ENCODE results near the gene WWTR1. TPM values are rescaled to one million over a fixed set of nuclear protein-coding genes. Genes with fewer than 3 reads are reported as not detected.
A peak's percentile ranks its signal among the peaks of the same experiment; 100 is the strongest.

Gene WWTR1
- total RNA-seq, 6 experiments from 2014 or later, result 41.5 to 49.7 (median 45.5) TPM

- Mint-ChIP-seq H3K36me3 (ENCODE audit: low read depth) (peaks cover 33% of the 10 kb centered on the region), H3K27ac (peak overlapping the region; percentile 92), H3K4me1 (ENCODE audit: low read depth) (peaks cover 77% of the 10 kb centered on the region), H3K4me3 (peak overlapping the region; percentile 40), H3K27me3 (ENCODE audit: insufficient read depth) (peaks cover 3% of the 10 kb centered on the region; the same call in 1 of the 2 replicates), H3K9me3 (no peaks in the 10 kb centered on the region)
- TF ChIP-seq, protein P1, sequence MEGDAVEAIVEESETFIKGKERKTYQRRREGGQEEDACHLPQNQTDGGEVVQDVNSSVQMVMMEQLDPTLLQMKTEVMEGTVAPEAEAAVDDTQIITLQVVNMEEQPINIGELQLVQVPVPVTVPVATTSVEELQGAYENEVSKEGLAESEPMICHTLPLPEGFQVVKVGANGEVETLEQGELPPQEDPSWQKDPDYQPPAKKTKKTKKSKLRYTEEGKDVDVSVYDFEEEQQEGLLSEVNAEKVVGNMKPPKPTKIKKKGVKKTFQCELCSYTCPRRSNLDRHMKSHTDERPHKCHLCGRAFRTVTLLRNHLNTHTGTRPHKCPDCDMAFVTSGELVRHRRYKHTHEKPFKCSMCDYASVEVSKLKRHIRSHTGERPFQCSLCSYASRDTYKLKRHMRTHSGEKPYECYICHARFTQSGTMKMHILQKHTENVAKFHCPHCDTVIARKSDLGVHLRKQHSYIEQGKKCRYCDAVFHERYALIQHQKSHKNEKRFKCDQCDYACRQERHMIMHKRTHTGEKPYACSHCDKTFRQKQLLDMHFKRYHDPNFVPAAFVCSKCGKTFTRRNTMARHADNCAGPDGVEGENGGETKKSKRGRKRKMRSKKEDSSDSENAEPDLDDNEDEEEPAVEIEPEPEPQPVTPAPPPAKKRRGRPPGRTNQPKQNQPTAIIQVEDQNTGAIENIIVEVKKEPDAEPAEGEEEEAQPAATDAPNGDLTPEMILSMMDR (IDR thresholded peaks at IDR 0.05), result no peak
- DNase-seq, result peak; percentile 33
These were observed 115.2 kb downstream of the WWTR1 start for GRCh38 chr3:149542375-149543312.

- peak overlapping the region; percentile 81 for H3K4me3 Mint-ChIP-seq
These were observed 116.7 kb downstream of the WWTR1 start for GRCh38 chr3:149541091-149541491.

DNA sequence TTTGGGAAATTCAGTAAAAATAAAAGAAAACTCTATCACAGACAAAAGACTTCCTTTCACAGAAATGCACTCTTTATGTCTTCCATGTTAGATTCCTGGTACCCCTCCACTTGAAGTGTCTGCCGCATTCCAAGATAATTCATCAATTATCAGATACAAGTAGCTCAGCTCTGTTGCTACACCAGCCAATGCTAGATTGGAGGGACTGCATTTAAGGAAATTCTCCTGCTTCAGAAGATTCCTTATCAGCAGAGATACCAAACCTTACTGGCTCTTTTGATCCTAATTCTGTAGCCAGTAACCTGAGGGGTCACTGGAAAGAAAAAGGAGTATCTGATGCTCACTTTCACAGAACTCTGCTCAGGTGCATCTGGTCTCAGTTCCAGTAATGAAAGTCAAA is 119.5 kb downstream of the WWTR1 start:
- Mint-ChIP-seq H3K4me1 (ENCODE audit: low read depth) (peaks cover 94% of the 10 kb centered on the region), H3K27ac (no peak overlapping the region; the same call in 1 of the 2 replicates), H3K4me3 (no peak overlapping the region), H3K9me3 (no peaks in the 10 kb centered on the region), H3K27me3 (ENCODE audit: insufficient read depth) (peaks cover 2% of the 10 kb centered on the region; the same call in 1 of the 2 replicates), H3K36me3 (ENCODE audit: low read depth) (peaks cover 30% of the 10 kb centered on the region)
- TF ChIP-seq, protein P1 (IDR thresholded peaks at IDR 0.05), result no peak
- no peak for DNase-seq

More at GRCh38 chr3:149541091-149541491, 116.7 kb downstream of the WWTR1 start:
- H3K27ac Mint-ChIP-seq, result peak overlapping the region; percentile 92
- no peaks in the 10 kb centered on the region for H3K9me3 Mint-ChIP-seq
- peaks cover 28% of the 10 kb centered on the region for H3K36me3 Mint-ChIP-seq (ENCODE audit: low read depth)
- peaks cover 77% of the 10 kb centered on the region for H3K4me1 Mint-ChIP-seq (ENCODE audit: low read depth)
- TF ChIP-seq, protein P1 (IDR thresholded peaks at IDR 0.05), result peak; percentile 24; the same call in 1 of the 2 replicates
- peak; percentile 30 for DNase-seq
- peaks cover 2% of the 10 kb centered on the region; the same call in 1 of the 2 replicates for H3K27me3 Mint-ChIP-seq (ENCODE audit: insufficient read depth)

DNA sequence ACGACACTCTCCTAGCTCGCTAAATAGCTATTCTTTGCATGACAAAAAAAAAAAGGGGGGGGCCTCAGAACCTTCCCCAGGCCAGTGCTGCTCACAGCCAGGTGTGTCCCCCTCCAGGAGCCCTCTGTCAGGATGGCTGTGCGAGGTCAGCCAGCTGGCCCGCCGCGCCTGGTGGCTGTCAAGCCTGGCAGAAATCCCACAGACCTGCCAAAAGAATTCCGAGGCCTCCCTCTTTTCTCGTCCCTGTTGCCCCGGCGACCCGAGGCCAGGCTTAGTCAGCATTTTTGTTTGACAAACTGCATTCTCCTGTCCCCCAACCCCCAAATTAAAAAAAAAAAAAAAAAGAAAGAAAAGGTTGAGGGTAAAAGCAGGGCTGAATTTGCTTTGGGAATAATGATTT is 121.4 kb downstream of the WWTR1 start:
- Mint-ChIP-seq H3K9me3 (no peaks in the 10 kb centered on the region), H3K27me3 (ENCODE audit: insufficient read depth) (no peaks in the 10 kb centered on the region), H3K4me1 (ENCODE audit: low read depth) (peaks cover 95% of the 10 kb centered on the region), H3K27ac (peak overlapping the region; percentile 84), H3K4me3 (peak overlapping the region; percentile 55; the same call in 1 of the 2 replicates), H3K36me3 (ENCODE audit: low read depth) (peaks cover 19% of the 10 kb centered on the region)
- DNase-seq, result no peak
- TF ChIP-seq, protein P1 (IDR thresholded peaks at IDR 0.05), result no peak

DNA sequence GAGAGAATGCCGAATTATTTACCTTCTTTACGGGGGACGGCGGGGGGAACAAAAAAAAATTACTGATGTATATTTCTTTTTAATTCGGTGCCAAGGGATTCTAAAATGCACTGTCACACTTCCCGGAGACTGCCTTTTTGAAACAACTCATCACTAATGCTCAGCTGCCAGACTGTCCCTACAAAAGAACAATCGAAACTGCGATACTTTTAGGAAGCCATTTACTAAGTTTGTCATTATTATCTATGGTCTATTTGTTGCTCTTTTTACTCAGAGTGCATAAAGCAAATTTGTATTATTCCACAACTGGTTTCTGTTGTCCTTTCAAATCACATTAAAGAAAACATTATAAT is 122.5 kb downstream of the WWTR1 start:
- Mint-ChIP-seq H3K4me3 (peak overlapping the region; percentile 84), H3K27ac (peak overlapping the region; percentile 84), H3K4me1 (ENCODE audit: low read depth) (peaks cover 93% of the 10 kb centered on the region), H3K9me3 (no peaks in the 10 kb centered on the region), H3K27me3 (ENCODE audit: insufficient read depth) (no peaks in the 10 kb centered on the region), H3K36me3 (ENCODE audit: low read depth) (peaks cover 16% of the 10 kb centered on the region)
- TF ChIP-seq, protein P1 (IDR thresholded peaks at IDR 0.05), result no peak
- DNase-seq, result no peak
